Type B pancreatic cell (in vitro differentiated cells): ENCODE measurements around the gene AMPD3. TPM values are rescaled to one million over a fixed set of nuclear protein-coding genes. Genes with fewer than 3 reads are reported as not detected.

ENCODE experiments used
- DNase-seq: peaks from one replicate; pipeline ENCODE4 v3.0.0; 2021; ENCODE audit warnings: mixed read lengths; ENCODE audit not compliant: unreplicated experiment; ENCODE audit errors: extremely low spot score
- H3K27ac Mint-ChIP-seq: 2 replicates; pipeline ENCODE4 v1.8.0; 2021; ENCODE audit warnings: mild to moderate bottlenecking, mixed read lengths
- H3K27me3 Mint-ChIP-seq: 2 replicates; pipeline ENCODE4 v1.8.0; 2021; ENCODE audit warnings: mixed read lengths
- H3K36me3 Mint-ChIP-seq: 2 replicates; pipeline ENCODE4 v1.8.0; 2021; ENCODE audit warnings: mixed read lengths
- H3K4me1 Mint-ChIP-seq: one replicate; pipeline ENCODE4 v1.8.0; 2021; ENCODE audit warnings: mixed read lengths; ENCODE audit not compliant: unreplicated experiment
- H3K4me3 Mint-ChIP-seq: 2 replicates; pipeline ENCODE4 v1.8.0; 2021; ENCODE audit warnings: mild to moderate bottlenecking, mixed read lengths
- H3K9me3 Mint-ChIP-seq: 2 replicates; pipeline ENCODE4 v1.8.0; 2021; ENCODE audit warnings: mixed read lengths
- total RNA-seq: library from RNA; stranded (reverse); gene quantifications from 2 replicates; pipeline ENCODE4 v1.2.1, GENCODE V29; 2021; ENCODE audit warnings: low replicate concordance
- TF ChIP-seq, protein P1 (sequence below): fragments of 200-600 bp; sonication (generic); conservative IDR thresholded peaks from 2 replicates; pipeline ENCODE4 v1.5.0; 2021; ENCODE audit warnings: antibody characterized with exemption, mild to moderate bottlenecking

The AMPD3 gene
- total RNA-seq, 1 donor from 2014 or later, result 7.0 TPM

DNA sequence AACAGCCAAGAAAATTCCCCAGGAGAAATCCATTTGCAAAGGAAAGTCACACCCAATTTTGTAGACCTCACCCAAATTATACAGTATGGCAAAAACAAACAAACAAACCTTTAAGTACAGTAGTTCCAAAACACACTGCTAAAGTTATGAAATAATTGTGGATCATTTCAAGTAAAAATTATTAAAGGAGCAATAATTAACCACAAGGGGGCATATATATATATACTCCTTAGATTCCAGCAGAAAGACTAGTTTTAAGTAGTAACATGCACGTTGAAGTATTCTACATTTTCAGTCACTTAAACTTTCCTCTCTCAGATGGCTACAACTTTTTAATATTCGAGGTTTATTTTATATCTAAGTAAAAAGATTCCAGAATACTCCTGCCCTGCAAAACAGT lies 59.1 kb downstream of the AMPD3 start:
- H3K9me3 Mint-ChIP-seq, result no peaks in the 10 kb centered on the region
- H3K27ac Mint-ChIP-seq, result no peak overlapping the region

DNA sequence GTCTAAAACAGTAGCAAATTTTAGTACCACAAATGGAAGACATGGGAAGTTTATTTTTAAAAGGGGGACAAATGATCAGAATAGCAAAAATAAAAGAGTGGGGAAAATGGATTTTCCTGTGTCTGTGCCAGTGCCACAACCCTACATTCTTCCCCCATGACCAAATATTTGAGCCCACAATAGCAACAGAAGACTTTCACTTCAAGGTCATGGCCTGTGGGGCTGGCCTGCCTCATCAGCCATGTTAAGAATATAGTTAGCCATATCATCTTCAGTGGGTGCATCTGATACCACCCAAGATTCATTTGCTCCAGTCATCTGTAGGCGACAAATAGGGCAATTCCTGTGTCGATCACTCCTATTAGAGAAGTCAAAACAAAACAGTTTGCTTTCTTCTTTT lies 59.6 kb downstream of the AMPD3 start:
- no peak overlapping the region for H3K4me3 Mint-ChIP-seq
- H3K36me3 Mint-ChIP-seq, result peaks cover 8% of the 10 kb centered on the region
- peaks cover 6% of the 10 kb centered on the region for H3K4me1 Mint-ChIP-seq
- H3K27ac Mint-ChIP-seq, result no peak overlapping the region
- DNase-seq, result no peak
- H3K27me3 Mint-ChIP-seq, result no peaks in the 10 kb centered on the region
- TF ChIP-seq, protein P1, sequence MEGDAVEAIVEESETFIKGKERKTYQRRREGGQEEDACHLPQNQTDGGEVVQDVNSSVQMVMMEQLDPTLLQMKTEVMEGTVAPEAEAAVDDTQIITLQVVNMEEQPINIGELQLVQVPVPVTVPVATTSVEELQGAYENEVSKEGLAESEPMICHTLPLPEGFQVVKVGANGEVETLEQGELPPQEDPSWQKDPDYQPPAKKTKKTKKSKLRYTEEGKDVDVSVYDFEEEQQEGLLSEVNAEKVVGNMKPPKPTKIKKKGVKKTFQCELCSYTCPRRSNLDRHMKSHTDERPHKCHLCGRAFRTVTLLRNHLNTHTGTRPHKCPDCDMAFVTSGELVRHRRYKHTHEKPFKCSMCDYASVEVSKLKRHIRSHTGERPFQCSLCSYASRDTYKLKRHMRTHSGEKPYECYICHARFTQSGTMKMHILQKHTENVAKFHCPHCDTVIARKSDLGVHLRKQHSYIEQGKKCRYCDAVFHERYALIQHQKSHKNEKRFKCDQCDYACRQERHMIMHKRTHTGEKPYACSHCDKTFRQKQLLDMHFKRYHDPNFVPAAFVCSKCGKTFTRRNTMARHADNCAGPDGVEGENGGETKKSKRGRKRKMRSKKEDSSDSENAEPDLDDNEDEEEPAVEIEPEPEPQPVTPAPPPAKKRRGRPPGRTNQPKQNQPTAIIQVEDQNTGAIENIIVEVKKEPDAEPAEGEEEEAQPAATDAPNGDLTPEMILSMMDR, result no peak
- no peaks in the 10 kb centered on the region for H3K9me3 Mint-ChIP-seq

More for the DNA sequence above, 59.1 kb downstream of the AMPD3 start:
- Mint-ChIP-seq H3K4me3 (no peak overlapping the region), H3K27me3 (no peaks in the 10 kb centered on the region), H3K4me1 (peaks cover 6% of the 10 kb centered on the region), H3K36me3 (peaks cover 8% of the 10 kb centered on the region)
- TF ChIP-seq, protein P1, result peak; percentile 65
- no peak for DNase-seq

DNA sequence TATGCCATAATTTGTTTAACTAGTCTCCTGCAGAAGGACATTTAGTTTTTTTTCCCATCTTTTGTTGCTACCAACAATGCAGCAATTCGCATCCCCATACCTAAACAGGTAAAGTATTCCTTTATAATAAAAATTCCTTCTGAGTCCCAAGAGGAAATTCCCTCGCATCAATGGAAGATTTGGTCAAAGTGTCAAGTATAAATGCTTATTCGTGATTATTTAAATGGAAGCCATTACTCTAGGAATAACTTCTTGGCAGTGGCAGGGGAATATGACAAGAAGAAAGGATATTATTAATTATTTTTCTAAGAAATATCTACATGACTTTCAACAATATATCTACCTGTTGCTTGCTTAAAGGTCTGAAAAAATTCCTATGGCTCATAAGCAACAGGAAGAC lies 60.4 kb downstream of the AMPD3 start:
- Mint-ChIP-seq H3K4me3 (no peak overlapping the region), H3K27me3 (no peaks in the 10 kb centered on the region)

DNA sequence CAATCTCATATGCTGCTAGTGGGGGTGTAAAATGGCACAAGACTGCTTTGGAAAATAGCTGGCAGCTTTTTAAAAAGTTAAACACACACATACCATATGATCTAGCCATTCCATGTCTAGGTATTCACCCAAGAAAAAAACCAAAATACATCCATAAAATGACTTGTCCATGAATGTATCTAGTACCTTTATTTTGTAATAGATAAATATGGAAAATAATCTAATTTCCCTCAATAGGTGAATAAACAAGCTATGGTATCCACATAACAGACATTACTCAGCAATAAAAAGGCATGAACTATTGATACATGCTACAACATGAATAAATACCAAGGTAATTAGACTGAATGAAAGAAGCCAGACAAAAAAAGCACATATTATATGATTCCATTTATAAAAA lies 63.1 kb downstream of the AMPD3 start:
- no peak overlapping the region for H3K4me3 Mint-ChIP-seq
- H3K4me1 Mint-ChIP-seq, result no peaks in the 10 kb centered on the region
- H3K27me3 Mint-ChIP-seq, result no peaks in the 10 kb centered on the region
- TF ChIP-seq, protein P1, result no peak
- H3K36me3 Mint-ChIP-seq, result peaks cover 10% of the 10 kb centered on the region
- no peak for DNase-seq
- H3K27ac Mint-ChIP-seq, result no peak overlapping the region
- H3K9me3 Mint-ChIP-seq, result no peaks in the 10 kb centered on the region

More for the DNA sequence above, 60.4 kb downstream of the AMPD3 start:
- DNase-seq, result no peak
- peaks cover 8% of the 10 kb centered on the region for H3K36me3 Mint-ChIP-seq
- H3K9me3 Mint-ChIP-seq, result no peaks in the 10 kb centered on the region
- no peak overlapping the region for H3K27ac Mint-ChIP-seq
- H3K4me1 Mint-ChIP-seq, result peaks cover 6% of the 10 kb centered on the region
- TF ChIP-seq, protein P1, result no peak

DNA sequence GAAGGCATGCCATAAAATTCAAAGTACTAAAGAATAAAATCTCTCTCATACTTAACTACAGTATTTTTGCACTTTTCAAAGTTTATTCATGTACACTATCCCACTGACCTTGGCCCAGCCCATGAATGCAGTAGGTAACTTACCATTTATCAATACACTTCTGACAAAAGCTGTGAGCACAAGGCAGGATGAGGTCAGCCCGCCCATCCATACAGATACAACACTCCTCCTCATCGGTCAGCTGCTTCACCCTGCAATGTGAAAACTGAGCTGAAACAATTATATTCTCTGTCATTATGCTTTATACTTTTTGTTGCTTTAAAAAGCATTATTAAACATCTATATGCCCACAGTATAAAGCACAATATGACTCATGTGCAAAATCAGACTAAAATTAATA lies 63.8 kb downstream of the AMPD3 start:
- TF ChIP-seq, protein P1, result no peak
- no peak for DNase-seq
- Mint-ChIP-seq H3K9me3 (no peaks in the 10 kb centered on the region), H3K27ac (no peak overlapping the region), H3K4me1 (no peaks in the 10 kb centered on the region), H3K4me3 (no peak overlapping the region), H3K27me3 (no peaks in the 10 kb centered on the region), H3K36me3 (peaks cover 14% of the 10 kb centered on the region)

DNA sequence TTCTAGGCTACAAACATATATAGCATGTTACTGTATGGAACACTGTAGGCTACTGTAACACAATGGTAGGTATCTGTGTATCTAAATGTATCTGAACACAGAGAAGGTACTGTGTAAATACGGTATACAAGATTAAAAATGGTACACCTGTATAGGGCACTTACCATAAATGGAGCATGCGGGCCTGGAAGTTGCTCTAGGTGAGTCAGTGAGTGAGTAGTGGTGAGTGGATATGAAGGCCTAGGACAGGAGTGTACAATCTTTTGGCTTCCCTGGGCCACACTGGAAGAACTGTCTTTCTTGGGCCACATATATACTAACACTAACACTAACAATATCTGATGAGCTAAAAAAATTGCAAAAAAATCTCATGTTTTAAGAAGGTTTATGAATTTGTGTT lies 64.6 kb downstream of the AMPD3 start:
- Mint-ChIP-seq H3K27ac (no peak overlapping the region), H3K36me3 (peaks cover 13% of the 10 kb centered on the region), H3K27me3 (no peaks in the 10 kb centered on the region), H3K4me3 (no peak overlapping the region), H3K4me1 (no peaks in the 10 kb centered on the region), H3K9me3 (no peaks in the 10 kb centered on the region)
- TF ChIP-seq, protein P1, result no peak
- no peak for DNase-seq
